Vagina (tissue), 2 donors: Measurements from ENCODE around the gene CUEDC1. TPM values are rescaled to one million over a fixed set of nuclear protein-coding genes. Genes with fewer than 3 reads are reported as not detected.
A peak's percentile ranks its signal among the peaks of the same experiment; 100 is the strongest.

ENCODE experiments used
- DNase-seq, 2 donors: peaks; one replicate each; pipeline ENCODE4 v3.0.0-alpha.2; 2017; ENCODE audit errors: extremely low spot score in 2 of 2
- H3K27ac ChIP-seq: fragments of 200-600 bp; sonication (generic); one replicate; pipeline ENCODE4 v1.5.1; 2019
- H3K27me3 ChIP-seq: fragments of 200-600 bp; sonication (generic); one replicate; pipeline ENCODE4 v1.5.1; 2019
- H3K36me3 ChIP-seq, 2 donors: fragments of 200-600 bp; sonication (generic); one replicate each; pipeline ENCODE4 v1.5.1; 2017 to 2019
- H3K4me1 ChIP-seq: fragments of 200-600 bp; sonication (generic); one replicate; pipeline ENCODE4 v1.5.1; 2019
- H3K4me3 ChIP-seq, 2 donors: fragments of 200-600 bp; sonication (generic); 1 replicate in 1 of 2; 2 replicates in 1 of 2; pipeline ENCODE4 v1.5.1; 2016 to 2019
- H3K9me3 ChIP-seq: fragments of 200-600 bp; sonication (generic); one replicate; pipeline ENCODE4 v1.5.1; 2019
- CTCF ChIP-seq, 3 experiments: fragments of 450-650 bp in 2 of 3; fragments of 200-600 bp in 1 of 3; sonication (generic) in 1 of 3; IDR thresholded peaks; one replicate each; pipeline ENCODE4 v1.5.1; 2017 to 2019; ENCODE audit warnings: antibody characterized with exemption in 3 of 3, mild to moderate bottlenecking in 2 of 3, moderate library complexity in 2 of 3
- POLR2A ChIP-seq, 2 donors: fragments of 450-650 bp; IDR thresholded peaks; one replicate each; pipeline ENCODE4 v1.6.1; 2017; ENCODE audit warnings: antibody characterized with exemption in 2 of 2, mild to moderate bottlenecking in 2 of 2, moderate library complexity in 2 of 2
- POLR2AphosphoS5 ChIP-seq, 2 donors: sonication (generic); formaldehyde crosslinking; IDR thresholded peaks; one replicate each; pipeline ENCODE4 v1.9.0; 2017; ENCODE audit warnings: antibody characterized with exemption in 2 of 2, mild to moderate bottlenecking in 2 of 2, low read depth in 1 of 2; ENCODE audit not compliant: insufficient read depth in 1 of 2
- intact Hi-C: fragments of 100-400 bp; cut with DNase I; formaldehyde crosslinking; loops from one replicate; pipeline ENCODE4 v1.15.1; 2023
- total RNA-seq: library from RNA; depleted of rRNA; stranded (reverse); fragments of >200 nt; gene quantifications from one replicate; pipeline ENCODE4 v1.2.3, GENCODE V29; 2016

The CUEDC1 gene
- total RNA-seq, 1 donor from 2014 or later, result 28.7 TPM

- no peaks in the 10 kb centered on the region for H3K27me3 ChIP-seq
- no peak overlapping the region for H3K4me3 ChIP-seq
- no peak for TF ChIP-seq CTCF (IDR thresholded peaks at IDR 0.05)
- no peaks in the 10 kb centered on the region for H3K36me3 ChIP-seq
- H3K4me1 ChIP-seq, result peaks cover 72% of the 10 kb centered on the region
- intact Hi-C loops, result no loop called here
- DNase-seq, result no peak
- H3K27ac ChIP-seq, result no peak overlapping the region
- no peaks in the 10 kb centered on the region for H3K9me3 ChIP-seq
Measured at GRCh38 chr17:57909551-57909950, 45.7 kb downstream of the CUEDC1 start.

GRCh38 chr17:57908278-57908677, 46.9 kb downstream of the CUEDC1 start:
- H3K27me3 ChIP-seq, result no peaks in the 10 kb centered on the region
- H3K9me3 ChIP-seq, result no peaks in the 10 kb centered on the region
- no peak overlapping the region for H3K4me3 ChIP-seq
- no peak overlapping the region for H3K27ac ChIP-seq
- peaks cover 72% of the 10 kb centered on the region for H3K4me1 ChIP-seq
- no peak for TF ChIP-seq CTCF (IDR thresholded peaks at IDR 0.05)
- TF ChIP-seq POLR2AphosphoS5 (IDR thresholded peaks at IDR 0.05; ENCODE audit: insufficient read depth in 1 of 2, low read depth in 1 of 2), result no peak
- TF ChIP-seq POLR2A (IDR thresholded peaks at IDR 0.05), result no peak
- DNase-seq, result no peak
- intact Hi-C loops, result no loop called here
- H3K36me3 ChIP-seq, result no peaks in the 10 kb centered on the region

GRCh38 chr17:57906910-57907309, 48.3 kb downstream of the CUEDC1 start:
- no peak for TF ChIP-seq CTCF (IDR thresholded peaks at IDR 0.05)
- TF ChIP-seq POLR2AphosphoS5 (IDR thresholded peaks at IDR 0.05; ENCODE audit: insufficient read depth in 1 of 2, low read depth in 1 of 2), result no peak
- TF ChIP-seq POLR2A (IDR thresholded peaks at IDR 0.05), result no peak
- Histone ChIP-seq H3K27ac (no peak overlapping the region), H3K4me1 (peaks cover 72% of the 10 kb centered on the region), H3K27me3 (no peaks in the 10 kb centered on the region), H3K36me3 (no peaks in the 10 kb centered on the region), H3K9me3 (no peaks in the 10 kb centered on the region), H3K4me3 (no peak overlapping the region)
- intact Hi-C loops, result no loop called here
- DNase-seq, result no peak

- Histone ChIP-seq H3K27ac (no peak overlapping the region), H3K4me1 (peaks cover 72% of the 10 kb centered on the region), H3K4me3 (no peak overlapping the region), H3K27me3 (no peaks in the 10 kb centered on the region), H3K9me3 (no peaks in the 10 kb centered on the region), H3K36me3 (no peaks in the 10 kb centered on the region)
- TF ChIP-seq POLR2AphosphoS5 (IDR thresholded peaks at IDR 0.05; ENCODE audit: insufficient read depth in 1 of 2, low read depth in 1 of 2) (no peak), CTCF (IDR thresholded peaks at IDR 0.05) (no peak)
- intact Hi-C loops, result no loop called here
- no peak for DNase-seq
Measured at GRCh38 chr17:57905875-57906455, 49.2 kb downstream of the CUEDC1 start.

- intact Hi-C loops, result no loop called here
- no peak for TF ChIP-seq POLR2A (IDR thresholded peaks at IDR 0.05)
- no peak for TF ChIP-seq CTCF (IDR thresholded peaks at IDR 0.05)
- TF ChIP-seq POLR2AphosphoS5 (IDR thresholded peaks at IDR 0.05; ENCODE audit: insufficient read depth in 1 of 2, low read depth in 1 of 2), result no peak
- H3K27ac ChIP-seq, result peak overlapping the region; percentile 89
- H3K4me1 ChIP-seq, result peaks cover 80% of the 10 kb centered on the region
- H3K27me3 ChIP-seq, result no peaks in the 10 kb centered on the region
- DNase-seq, result no peak
- H3K36me3 ChIP-seq, result no peaks in the 10 kb centered on the region
- H3K4me3 ChIP-seq, result no peak overlapping the region
- H3K9me3 ChIP-seq, result no peaks in the 10 kb centered on the region
Measured at GRCh38 chr17:57903961-57904360, 51.3 kb downstream of the CUEDC1 start.
